Stomach (tissue), 9 donors: ENCODE results near the gene TGFBR3L. TPM values are rescaled to one million over a fixed set of nuclear protein-coding genes. Genes with fewer than 3 reads are reported as not detected.

Experiments
- DNase-seq, 2 donors: peaks; one replicate each; pipeline versions ENCODE4 v3.0.0 to v3.0.0-alpha.2; 2013 to 2019
- H3K27ac ChIP-seq, 5 donors: fragments of 200-600 bp in 4 of 5; sonication (generic) in 4 of 5; one replicate each; pipeline ENCODE4 v1.5.1; 2013 to 2019; ENCODE audit warnings: mild to moderate bottlenecking in 1 of 5, moderate library complexity in 1 of 5
- H3K27me3 ChIP-seq, 3 donors: fragments of 200-600 bp; sonication (generic); one replicate each; pipeline ENCODE4 v1.5.1; 2017 to 2019; ENCODE audit warnings: mixed run types in 1 of 3
- H3K36me3 ChIP-seq, 4 donors: fragments of 200-600 bp; sonication (generic); 1 replicate in 3 of 4; 2 replicates in 1 of 4; pipeline ENCODE4 v1.5.1; 2016 to 2019
- H3K4me1 ChIP-seq, 4 donors: fragments of 200-600 bp; sonication (generic); one replicate each; pipeline ENCODE4 v1.5.1; 2016 to 2019
- H3K4me3 ChIP-seq, 4 donors: fragments of 200-600 bp; sonication (generic) in 3 of 4; one replicate each; pipeline ENCODE4 v1.5.1; 2016 to 2019; ENCODE audit warnings: mild to moderate bottlenecking in 1 of 4
- H3K9me3 ChIP-seq, 4 donors: fragments of 200-600 bp; sonication (generic); one replicate each; pipeline ENCODE4 v1.5.1; 2016 to 2019
- CTCF ChIP-seq, 7 experiments: fragments of 450-650 bp in 4 of 7; fragments of 200-600 bp in 3 of 7; sonication (generic) in 3 of 7; IDR thresholded peaks; one replicate each; pipeline ENCODE4 v1.5.1; 2016 to 2019; ENCODE audit warnings: antibody characterized with exemption in 7 of 7, control low read depth in 2 of 7, mild to moderate bottlenecking in 1 of 7
- EP300 ChIP-seq: sonication (generic); formaldehyde crosslinking; IDR thresholded peaks from one replicate; pipeline ENCODE4 v1.6.1; 2017; ENCODE audit warnings: antibody characterized with exemption
- POLR2A ChIP-seq, 4 donors: fragments of 450-650 bp; IDR thresholded peaks; one replicate each; pipeline ENCODE4 v1.6.1; 2016; ENCODE audit warnings: antibody characterized with exemption in 4 of 4, control low read depth in 2 of 4, mild to moderate bottlenecking in 1 of 4, moderate library complexity in 1 of 4
- POLR2AphosphoS5 ChIP-seq, 3 donors: sonication (generic); formaldehyde crosslinking; IDR thresholded peaks; one replicate each; pipeline ENCODE4 v1.6.1; 2016; ENCODE audit warnings: antibody characterized with exemption in 3 of 3
- WGBS, 5 donors: extraction: QIAGEN DNeasy Blood & Tissue Kit in 3 of 5; methylation state at CpG; one replicate each; pipeline versions ENCODE4 v1.1.5 to v1.1.7; 2013 to 2018; 5-methylcytosine and 5-hydroxymethylcytosine counted together
- intact Hi-C: fragments of 100-400 bp; cut with DNase I; formaldehyde crosslinking; loops from one replicate; pipeline ENCODE4 v1.15.1; 2023; ENCODE audit warnings: low total_unique reads
- polyA plus RNA-seq, 3 donors: library from polyadenylated mRNA; stranded (reverse); fragments of 200-250 nt; gene quantifications; one replicate each; pipeline ENCODE4 v1.2.3, GENCODE V29; 2013
- total RNA-seq, 5 donors: library from RNA; depleted of rRNA; stranded (reverse); fragments of >200 nt; gene quantifications; one replicate each; pipeline versions ENCODE4 v1.1.0 to v1.2.3, GENCODE V29; 2014 to 2016
- donor health status: healthy with polysubstance abuse.
- donor health status: Bipolar disorder and iron deficiency.
- donor health status: healthy.

Gene TGFBR3L
- total and polyA plus RNA-seq, 8 donors, result 1.5 TPM; not detected in 7

GRCh38 chr19:7961920-7962626, 47.4 kb downstream of the TGFBR3L start:
- TF ChIP-seq CTCF (IDR thresholded peaks at IDR 0.05), result no peak
- TF ChIP-seq POLR2A (IDR thresholded peaks at IDR 0.05), result no peak
- intact Hi-C loops, result loop anchor here (10.0 kb wide), 1 partner anchor 293 kb away; no protein-coding TSS in a partner anchor

GRCh38 chr19:7962644-7963268, 48.1 kb downstream of the TGFBR3L start:
- no peak for DNase-seq
- Histone ChIP-seq H3K4me1 (no peaks in the 10 kb centered on the region), H3K27ac (no peak overlapping the region), H3K4me3 (no peak overlapping the region), H3K27me3 (no peaks in the 10 kb centered on the region), H3K36me3 (peaks cover 26 to 90% (median 89%) of the 10 kb centered on the region in 4 donors), H3K9me3 (no peaks in the 10 kb centered on the region)
- intact Hi-C loops, result loop anchor here (10.0 kb wide), 1 partner anchor 292 kb away; no protein-coding TSS in a partner anchor
- WGBS, 5 donors, result 81 to 84% (median 82%) methylated on average over 21 to 22 of the region's 22 CpGs
- TF ChIP-seq POLR2A (IDR thresholded peaks at IDR 0.05) (no peak), EP300 (no peak), POLR2AphosphoS5 (IDR thresholded peaks at IDR 0.05) (no peak), CTCF (IDR thresholded peaks at IDR 0.05) (no peak)

More at GRCh38 chr19:7961920-7962626, 47.4 kb downstream of the TGFBR3L start:
- Histone ChIP-seq H3K36me3 (peaks cover 21 to 86% (median 83%) of the 10 kb centered on the region in 4 donors), H3K4me3 (no peak overlapping the region), H3K27me3 (no peaks in the 10 kb centered on the region), H3K27ac (no peak overlapping the region), H3K4me1 (no peaks in the 10 kb centered on the region), H3K9me3 (no peaks in the 10 kb centered on the region)
- 78 to 85% (median 82%) methylated on average over 13 of the region's 13 CpGs for WGBS, 5 donors
- no peak for DNase-seq

- H3K4me3 ChIP-seq, result no peak overlapping the region
- intact Hi-C loops, result loop anchor here (10.0 kb wide), 1 partner anchor 291 kb away; no protein-coding TSS in a partner anchor
- no peaks in the 10 kb centered on the region for H3K4me1 ChIP-seq
- TF ChIP-seq POLR2A (IDR thresholded peaks at IDR 0.05) (no peak), POLR2AphosphoS5 (IDR thresholded peaks at IDR 0.05) (no peak), EP300 (no peak), CTCF (IDR thresholded peaks at IDR 0.05) (no peak)
- H3K36me3 ChIP-seq, result peaks cover 26 to 92% (median 90%) of the 10 kb centered on the region in 4 donors
- H3K9me3 ChIP-seq, result no peaks in the 10 kb centered on the region
- DNase-seq, result no peak
- 93 to 95% (median 94%) methylated on average over 23 to 25 of the region's 25 CpGs for WGBS, 5 donors
- no peak overlapping the region for H3K27ac ChIP-seq
- no peaks in the 10 kb centered on the region for H3K27me3 ChIP-seq
Observed at GRCh38 chr19:7963566-7963965, 48.9 kb downstream of the TGFBR3L start.

GRCh38 chr19:7965259-7965841, 50.7 kb downstream of the TGFBR3L start:
- Histone ChIP-seq H3K4me3 (no peak overlapping the region), H3K27me3 (no peaks in the 10 kb centered on the region), H3K9me3 (no peaks in the 10 kb centered on the region), H3K36me3 (peaks cover 31 to 100% (median 97%) of the 10 kb centered on the region in 4 donors), H3K27ac (no peak overlapping the region), H3K4me1 (no peaks in the 10 kb centered on the region)
- no peak for TF ChIP-seq POLR2AphosphoS5 (IDR thresholded peaks at IDR 0.05)
- TF ChIP-seq CTCF (IDR thresholded peaks at IDR 0.05), result no peak
- no peak for TF ChIP-seq POLR2A (IDR thresholded peaks at IDR 0.05)
- TF ChIP-seq EP300, result no peak
- WGBS, 5 donors, result 83 to 86% (median 86%) methylated on average over 12 of the region's 12 CpGs
- no peak for DNase-seq
- intact Hi-C loops, result loop anchor here (10.0 kb wide), 1 partner anchor 289 kb away; no protein-coding TSS in a partner anchor
